Mesendoderm (in vitro differentiated cells): ENCODE measurements around the gene LIM2.

Source experiments
- DNase-seq: peaks from one replicate; pipeline ENCODE4 v3.0.0; 2013
- H2AK5ac ChIP-seq: 2 replicates; pipeline ENCODE4 v1.6.1; 2013; ENCODE audit warnings: low read length, inconsistent platforms
- H2BK120ac ChIP-seq: 2 replicates; pipeline ENCODE4 v1.6.1; 2013; ENCODE audit warnings: low read depth, mild to moderate bottlenecking, low read length, moderate library complexity, mixed read lengths
- H2BK15ac ChIP-seq: replicated peaks from 2 replicates; pipeline ENCODE4 v1.6.1; 2013; ENCODE audit warnings: low read depth, mild to moderate bottlenecking, moderate library complexity
- H2BK5ac ChIP-seq: 2 replicates; pipeline ENCODE4 v1.6.1; 2013; ENCODE audit warnings: low read length, inconsistent platforms
- H3K18ac ChIP-seq: 2 replicates; pipeline ENCODE4 v1.6.1; 2013; ENCODE audit warnings: mild to moderate bottlenecking, low read length, mixed read lengths
- H3K23ac ChIP-seq: one replicate; pipeline ENCODE4 v1.6.1; 2013; ENCODE audit warnings: low read length
- H3K27ac ChIP-seq: 2 replicates; pipeline ENCODE4 v1.5.1; 2013; ENCODE audit warnings: low read depth, mild to moderate bottlenecking, inconsistent platforms, low read length, moderate library complexity
- H3K27me3 ChIP-seq: 2 replicates; pipeline ENCODE4 v1.6.1; 2013; ENCODE audit warnings: low read length, control low read depth, mild to moderate bottlenecking, inconsistent platforms; ENCODE audit not compliant: insufficient read depth, poor library complexity
- H3K36me3 ChIP-seq: 2 replicates; pipeline ENCODE4 v1.6.1; 2013; ENCODE audit warnings: low read length, inconsistent platforms; ENCODE audit not compliant: control insufficient read depth, insufficient read depth
- H3K4ac ChIP-seq: one replicate; pipeline ENCODE4 v1.6.1; 2013; ENCODE audit warnings: low read depth, mild to moderate bottlenecking, low read length, moderate library complexity
- H3K4me1 ChIP-seq: 2 replicates; pipeline ENCODE4 v1.6.1; 2013; ENCODE audit warnings: low read depth, low read length, inconsistent platforms; ENCODE audit not compliant: control insufficient read depth
- H3K4me2 ChIP-seq: 2 replicates; pipeline ENCODE4 v1.6.1; 2013; ENCODE audit warnings: low read length
- H3K4me3 ChIP-seq: 2 replicates; pipeline ENCODE4 v1.5.1; 2013; ENCODE audit warnings: mild to moderate bottlenecking, low read length
- H3K56ac ChIP-seq: one replicate; pipeline ENCODE4 v1.6.1; 2013; ENCODE audit warnings: low read length
- H3K79me1 ChIP-seq: 2 replicates; pipeline ENCODE4 v1.6.1; 2013; ENCODE audit warnings: low read length, inconsistent platforms
- H3K79me2 ChIP-seq: 2 replicates; pipeline ENCODE4 v1.6.1; 2013; ENCODE audit warnings: mild to moderate bottlenecking, low read length; ENCODE audit not compliant: control insufficient read depth, insufficient read depth
- H3K9ac ChIP-seq: 2 replicates; pipeline ENCODE4 v1.6.1; 2013; ENCODE audit warnings: low read length, inconsistent platforms
- H4K5ac ChIP-seq: one replicate; pipeline ENCODE4 v1.6.1; 2013; ENCODE audit warnings: low read length
- H4K8ac ChIP-seq: one replicate; pipeline ENCODE4 v1.6.1; 2013; ENCODE audit warnings: low read depth, mild to moderate bottlenecking, control low read depth, low read length, moderate library complexity
- WGBS: extraction: QIAGEN DNeasy Blood & Tissue Kit; methylation state at CpG from one replicate; pipeline ENCODE4 v1.1.7; 2013; ENCODE audit warnings: low lambda C conversion rate, missing lambda C conversion rate; ENCODE audit not compliant: insufficient coverage; ENCODE audit errors: extremely low coverage; 5-methylcytosine and 5-hydroxymethylcytosine counted together

Gene LIM2

GRCh38 chr19:51354103-51354741 is 33.6 kb downstream of the LIM2 start:
- Histone ChIP-seq H4K8ac (no peak overlapping the region), H3K9ac (peak overlapping the region; percentile 31), H3K4ac (no peak overlapping the region), H3K79me1 (no peaks in the 10 kb centered on the region), H3K36me3 (no peaks in the 10 kb centered on the region), H3K79me2 (no peaks in the 10 kb centered on the region), H3K18ac (no peak overlapping the region), H2BK5ac (no peak overlapping the region), H3K4me2 (no peak overlapping the region), H3K23ac (no peak overlapping the region), H3K4me1 (peaks cover 5% of the 10 kb centered on the region), H3K27ac (no peak overlapping the region), H2BK15ac (no peak overlapping the region), H3K56ac (peak overlapping the region; percentile 54), H3K4me3 (no peak overlapping the region), H2AK5ac (peak overlapping the region; percentile 37), H2BK120ac (no peak overlapping the region), H4K5ac (no peak overlapping the region), H3K27me3 (no peaks in the 10 kb centered on the region)
- WGBS, result no CpG with 5 or more reads among the region's 12 CpGs
- DNase-seq, result peak; percentile 65

GRCh38 chr19:51352783-51353360 is 34.9 kb downstream of the LIM2 start:
- Histone ChIP-seq H3K79me2 (no peaks in the 10 kb centered on the region), H3K4ac (no peak overlapping the region), H2AK5ac (no peak overlapping the region), H3K23ac (no peak overlapping the region), H2BK15ac (no peak overlapping the region), H4K8ac (no peak overlapping the region), H3K27ac (no peak overlapping the region), H3K18ac (no peak overlapping the region), H2BK120ac (no peak overlapping the region), H3K56ac (no peak overlapping the region), H2BK5ac (no peak overlapping the region), H3K27me3 (no peaks in the 10 kb centered on the region), H3K79me1 (no peaks in the 10 kb centered on the region), H3K36me3 (no peaks in the 10 kb centered on the region), H4K5ac (no peak overlapping the region), H3K9ac (no peak overlapping the region), H3K4me3 (no peak overlapping the region), H3K4me1 (peaks cover 5% of the 10 kb centered on the region), H3K4me2 (no peak overlapping the region)
- no peak for DNase-seq
- WGBS, result no CpG with 5 or more reads among the region's 16 CpGs

GRCh38 chr19:51351266-51351990 is 36.3 kb downstream of the LIM2 start:
- DNase-seq, result no peak

GRCh38 chr19:51347209-51347928 is 40.4 kb downstream of the LIM2 start:
- Histone ChIP-seq H4K8ac (no peak overlapping the region), H3K23ac (no peak overlapping the region), H3K27me3 (no peaks in the 10 kb centered on the region), H2BK120ac (no peak overlapping the region), H3K56ac (no peak overlapping the region), H3K4me2 (no peak overlapping the region), H2BK5ac (no peak overlapping the region), H3K79me2 (no peaks in the 10 kb centered on the region), H3K27ac (no peak overlapping the region), H2BK15ac (no peak overlapping the region), H4K5ac (no peak overlapping the region), H3K4ac (no peak overlapping the region), H3K9ac (no peak overlapping the region), H3K36me3 (no peaks in the 10 kb centered on the region), H3K4me1 (peaks cover 4% of the 10 kb centered on the region), H2AK5ac (no peak overlapping the region), H3K18ac (no peak overlapping the region), H3K4me3 (no peak overlapping the region), H3K79me1 (no peaks in the 10 kb centered on the region)
- DNase-seq, result no peak
- no CpG with 5 or more reads among the region's 10 CpGs for WGBS

More at GRCh38 chr19:51351266-51351990, 36.3 kb downstream of the LIM2 start:
- Histone ChIP-seq H2AK5ac (no peak overlapping the region), H2BK5ac (no peak overlapping the region), H4K5ac (no peak overlapping the region), H3K4me1 (peaks cover 5% of the 10 kb centered on the region), H3K4me3 (no peak overlapping the region), H3K27me3 (no peaks in the 10 kb centered on the region), H3K79me2 (no peaks in the 10 kb centered on the region), H3K4me2 (no peak overlapping the region), H3K23ac (no peak overlapping the region), H3K18ac (no peak overlapping the region), H3K79me1 (no peaks in the 10 kb centered on the region), H2BK15ac (no peak overlapping the region), H2BK120ac (no peak overlapping the region), H3K27ac (no peak overlapping the region), H4K8ac (no peak overlapping the region), H3K4ac (no peak overlapping the region), H3K56ac (no peak overlapping the region), H3K9ac (no peak overlapping the region), H3K36me3 (no peaks in the 10 kb centered on the region)
- WGBS, result no CpG with 5 or more reads among the region's 11 CpGs

- DNase-seq, result no peak
- no peak overlapping the region for H2BK120ac ChIP-seq
- WGBS, result no CpG with 5 or more reads among the region's 17 CpGs
- H3K18ac ChIP-seq, result no peak overlapping the region
- H3K56ac ChIP-seq, result no peak overlapping the region
- peaks cover 5% of the 10 kb centered on the region for H3K4me1 ChIP-seq
- no peaks in the 10 kb centered on the region for H3K36me3 ChIP-seq
- no peak overlapping the region for H2AK5ac ChIP-seq
- H3K9ac ChIP-seq, result no peak overlapping the region
- H3K27me3 ChIP-seq, result no peaks in the 10 kb centered on the region
- no peak overlapping the region for H3K23ac ChIP-seq
- H3K79me1 ChIP-seq, result no peaks in the 10 kb centered on the region
- no peak overlapping the region for H4K8ac ChIP-seq
- H3K4ac ChIP-seq, result no peak overlapping the region
- H3K27ac ChIP-seq, result no peak overlapping the region
- no peak overlapping the region for H4K5ac ChIP-seq
- H3K4me3 ChIP-seq, result no peak overlapping the region
- H3K79me2 ChIP-seq, result no peaks in the 10 kb centered on the region
- H2BK15ac ChIP-seq, result no peak overlapping the region
- H3K4me2 ChIP-seq, result no peak overlapping the region
- no peak overlapping the region for H2BK5ac ChIP-seq
These were observed 41.0 kb downstream of the LIM2 start for GRCh38 chr19:51346742-51347141.
